HG03135 (cell line): Measurements from ENCODE around the gene PHYHIPL.

Experiments used
- ATAC-seq: cut with Tn5 transposase; IDR thresholded peaks from one replicate; pipeline ENCODE4 v1.9.1; 2021; ENCODE audit warnings: mild to moderate bottlenecking, moderate library complexity; ENCODE audit not compliant: unreplicated experiment

PHYHIPL gene

DNA sequence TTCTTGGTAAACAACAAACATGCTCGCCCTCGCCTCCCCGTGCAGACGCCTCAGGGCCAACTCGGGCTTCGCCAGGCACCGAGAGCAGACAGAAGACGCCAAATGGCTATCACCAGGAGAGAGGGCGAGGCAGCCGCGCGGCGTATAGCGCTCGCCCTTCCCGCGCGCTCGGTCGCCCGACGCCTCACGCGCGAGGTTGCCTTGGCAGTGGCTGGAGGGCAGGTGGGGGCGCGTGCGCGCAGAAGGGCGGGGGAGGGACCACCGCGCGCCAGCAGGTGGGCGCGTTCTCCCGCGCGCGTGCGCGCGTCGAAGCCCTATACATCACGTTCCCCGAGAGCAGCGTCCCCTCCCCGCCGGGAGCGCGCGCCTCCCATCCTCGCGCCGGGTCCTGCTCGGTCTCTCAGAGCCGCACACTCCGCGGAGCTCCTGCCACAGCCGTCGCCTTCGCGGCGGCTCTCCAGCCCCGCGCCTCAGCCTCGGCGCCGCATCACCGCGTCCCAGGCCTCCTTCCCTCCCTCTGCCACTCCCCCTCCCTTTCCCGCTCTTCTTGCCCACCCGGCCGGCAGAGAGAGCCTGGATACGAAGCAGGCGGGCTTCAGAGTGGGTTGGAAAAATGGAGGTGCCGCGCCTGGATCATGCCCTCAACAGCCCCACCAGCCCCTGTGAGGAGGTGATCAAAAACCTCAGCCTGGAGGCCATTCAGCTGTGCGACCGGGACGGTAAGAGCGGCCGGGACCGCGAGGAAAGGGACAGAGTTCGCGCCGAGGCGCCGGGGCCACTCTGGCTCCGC lies at the start of gene PHYHIPL:
PHYHIPL (plus strand) TSS at position 403 of the 790 bp plus-strand sequence; CDS start at position 614, 211 bp downstream.
- ATAC-seq = no peak

DNA sequence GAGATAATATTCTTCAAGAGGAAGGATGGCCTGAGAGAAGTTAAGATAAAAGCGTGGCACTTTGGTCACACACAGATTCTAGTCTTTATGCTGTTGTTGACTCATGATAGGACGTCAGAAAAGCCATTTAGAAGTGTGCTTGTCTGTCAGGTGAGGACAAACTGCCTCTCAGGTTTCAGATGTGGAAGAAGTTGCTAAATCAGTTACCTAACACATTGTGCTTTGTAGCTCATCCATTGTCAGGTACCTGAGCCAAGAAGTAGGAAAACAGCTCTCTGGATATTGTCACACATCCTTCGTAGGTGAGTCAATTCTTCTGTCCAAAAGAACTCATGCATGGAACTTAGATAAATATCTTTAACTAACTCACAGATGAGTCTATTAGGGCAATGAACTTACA lies 49.5 kb upstream of the PHYHIPL start:
- ATAC-seq = no peak

DNA sequence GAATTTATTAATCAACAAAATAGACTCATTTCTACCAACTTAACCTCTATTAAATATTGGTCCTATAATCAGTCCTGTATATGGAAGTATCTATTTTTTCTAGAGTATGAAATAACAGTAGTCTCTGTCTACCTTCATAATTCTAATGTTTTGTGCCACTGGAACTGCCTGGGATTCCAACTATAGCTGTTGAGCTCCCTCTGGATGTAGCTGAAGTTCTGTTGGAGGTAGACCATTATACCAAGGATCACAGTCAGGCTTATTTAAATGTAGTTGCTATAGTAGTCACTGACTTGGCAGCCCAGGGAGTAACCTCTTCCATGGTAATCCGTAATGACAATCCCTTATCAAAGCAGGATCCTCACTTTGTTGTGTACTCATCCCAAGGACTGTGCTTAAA lies 48.5 kb upstream of the PHYHIPL start:
- ATAC-seq = no peak

DNA sequence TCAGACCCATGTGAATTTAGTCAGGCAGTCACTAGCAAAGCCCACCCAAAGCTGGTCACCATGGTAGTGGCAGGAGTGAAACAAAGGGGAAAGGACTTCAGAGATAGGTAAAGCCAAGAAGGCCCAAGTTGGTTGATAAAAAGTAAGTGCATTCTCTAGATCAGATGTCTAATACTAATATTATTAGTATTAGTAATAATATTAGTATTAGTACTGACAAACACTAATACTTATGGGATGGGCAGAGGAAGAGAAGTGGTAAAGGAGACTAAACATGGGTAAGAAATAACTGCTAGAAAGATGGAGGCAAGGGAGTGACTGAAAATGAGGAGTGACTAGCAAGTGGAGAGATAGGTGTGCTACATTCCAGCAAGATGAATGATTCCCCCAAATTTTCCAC lies 46.6 kb upstream of the PHYHIPL start:
- ATAC-seq = no peak

DNA sequence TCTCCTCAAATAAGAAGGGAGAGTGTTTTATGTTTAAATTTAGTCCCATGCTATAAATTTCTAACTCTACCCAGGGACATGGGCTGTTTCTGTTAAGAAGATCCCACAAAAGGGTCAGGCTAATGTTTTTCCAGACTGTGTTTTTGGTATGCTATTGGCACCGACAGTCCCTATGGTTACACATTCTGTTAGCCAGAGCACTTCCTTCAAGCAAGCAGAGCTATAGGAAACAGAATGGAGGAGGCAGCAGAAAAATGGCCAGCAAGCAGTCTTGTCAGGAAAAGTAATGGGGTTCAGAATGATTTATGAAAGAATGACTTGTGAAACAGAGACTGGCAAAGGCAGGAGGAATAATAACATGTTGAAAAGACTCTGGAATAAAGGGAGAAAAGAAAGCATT lies 44.8 kb upstream of the PHYHIPL start:
- ATAC-seq = no peak

DNA sequence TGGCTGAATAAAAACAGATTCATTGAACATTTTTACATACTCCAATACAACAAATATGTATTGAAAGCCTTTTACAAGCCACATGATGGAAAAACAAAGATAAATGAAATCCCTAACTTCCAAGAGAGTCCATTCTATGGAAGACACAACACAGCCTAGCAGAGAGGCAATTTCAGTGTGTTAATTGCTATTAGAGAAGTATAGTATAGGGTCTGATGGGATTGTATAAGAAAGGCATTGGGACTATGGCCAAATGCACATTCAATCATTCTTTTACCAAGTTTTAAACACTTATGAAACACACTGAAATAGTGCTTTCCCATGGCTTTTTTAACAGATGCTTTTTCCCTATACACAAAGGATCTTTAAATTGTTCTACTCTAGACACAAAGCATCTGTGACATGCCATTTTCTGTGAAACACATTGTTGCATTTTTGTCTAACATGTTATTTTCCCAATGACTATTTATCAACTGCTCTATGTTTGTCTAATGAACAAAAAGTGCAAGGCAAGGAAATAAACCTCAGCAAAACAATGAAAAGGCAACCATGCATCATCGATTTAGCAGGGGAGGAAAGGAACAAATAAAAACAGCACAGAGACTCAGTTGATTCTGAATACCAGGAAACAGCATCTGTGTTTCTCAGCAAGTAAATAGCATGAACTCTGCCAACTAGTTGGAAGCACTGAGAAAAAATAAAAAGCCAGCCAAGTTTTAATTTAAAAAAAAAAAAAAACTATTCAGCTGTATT lies 42.4 kb upstream of the PHYHIPL start:
- no peak for ATAC-seq

DNA sequence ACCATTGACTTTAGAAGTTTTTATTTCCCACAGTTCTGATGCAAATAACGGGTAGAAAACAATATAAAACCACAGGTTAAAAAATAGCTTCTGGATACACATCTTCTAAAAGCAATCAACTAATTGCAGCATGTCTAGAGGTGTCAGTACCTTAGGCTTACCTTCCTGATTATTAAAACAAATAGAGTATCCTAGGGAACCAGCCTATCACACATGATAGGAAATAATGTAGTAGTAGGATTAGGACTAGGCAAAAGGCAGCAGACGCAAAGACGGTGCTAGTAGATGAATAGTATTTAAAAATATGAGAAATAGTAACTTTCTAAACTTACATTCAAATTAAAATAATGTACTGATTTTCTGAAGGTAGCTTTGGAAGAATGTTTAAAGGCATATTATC lies 41.7 kb upstream of the PHYHIPL start:
- ATAC-seq = no peak

DNA sequence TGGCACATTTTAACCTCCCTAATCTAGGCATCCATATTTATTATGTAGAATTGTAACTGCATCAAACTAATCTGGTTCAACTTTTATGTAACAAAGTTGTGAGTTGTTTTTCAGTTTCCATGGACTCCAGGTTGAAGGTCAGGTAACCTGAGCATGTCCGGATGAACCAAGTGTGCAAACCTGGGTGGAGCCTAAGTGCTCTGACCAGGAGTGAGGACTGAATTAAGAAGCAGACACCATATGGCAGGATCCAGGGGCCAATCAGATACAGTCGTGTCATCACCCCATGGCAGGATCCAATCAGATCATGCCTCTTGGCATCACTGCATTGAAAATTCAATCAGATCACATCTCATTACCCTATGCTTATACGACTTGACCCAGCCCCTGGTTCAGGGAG lies 41.2 kb upstream of the PHYHIPL start:
- no peak for ATAC-seq

DNA sequence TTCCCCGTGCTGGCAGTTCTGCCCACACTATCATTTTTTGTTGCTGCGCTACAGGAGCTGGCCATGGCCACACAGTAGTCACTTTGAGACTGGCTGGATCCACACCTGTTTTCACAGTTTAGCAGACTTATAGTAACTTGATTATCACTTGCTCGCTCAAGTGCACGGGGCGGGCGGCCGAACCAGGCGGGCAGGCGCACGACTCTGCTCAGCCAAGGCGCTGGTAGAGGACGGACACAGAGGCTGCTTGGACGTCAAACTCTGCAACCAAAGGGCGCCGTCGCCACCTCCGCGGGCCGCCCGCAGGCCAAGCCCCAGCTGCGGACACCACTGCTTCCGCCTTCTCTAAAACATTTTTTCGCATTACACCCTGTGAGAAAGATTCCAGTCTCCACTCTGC lies 38.4 kb upstream of the PHYHIPL start:
- no peak for ATAC-seq

DNA sequence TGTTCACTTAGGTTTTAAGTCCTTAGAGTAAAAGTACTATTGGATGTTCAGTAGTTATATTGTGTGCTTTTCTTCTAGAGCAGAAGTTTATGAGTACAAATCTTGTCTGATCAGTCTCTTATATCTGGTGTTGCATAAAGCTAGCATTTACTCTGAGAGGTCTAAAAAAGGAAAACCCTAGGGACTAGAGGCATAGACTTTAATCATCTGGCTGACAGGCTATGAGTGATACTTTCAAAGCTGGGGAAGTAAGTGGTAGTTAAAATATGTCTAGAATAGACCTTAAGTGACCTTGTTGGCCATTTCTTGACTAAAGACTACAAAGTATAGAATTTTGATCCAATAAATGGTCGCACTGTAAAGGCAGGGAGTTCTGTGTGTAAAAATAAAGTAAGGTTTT lies 32.9 kb upstream of the PHYHIPL start:
- no peak for ATAC-seq

DNA sequence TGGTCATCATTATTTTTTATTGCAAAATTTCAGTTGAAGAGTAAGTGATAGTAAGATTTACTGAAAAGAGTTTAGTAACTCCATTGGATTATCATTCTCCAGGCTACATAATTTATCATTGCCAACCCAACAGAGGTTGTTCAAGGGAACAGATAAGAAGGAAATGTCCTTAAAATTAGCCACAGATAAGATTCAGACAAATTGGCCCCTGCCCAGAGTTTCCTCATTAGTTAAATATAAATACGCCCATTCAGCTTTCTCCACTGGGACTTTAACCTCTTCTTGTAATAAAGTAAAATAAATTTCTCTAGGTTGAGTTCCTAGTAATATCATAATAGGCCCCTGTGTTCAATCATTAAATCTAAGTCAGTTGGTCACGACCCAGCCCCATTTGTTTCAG lies 27.7 kb upstream of the PHYHIPL start:
- ATAC-seq = no peak

DNA sequence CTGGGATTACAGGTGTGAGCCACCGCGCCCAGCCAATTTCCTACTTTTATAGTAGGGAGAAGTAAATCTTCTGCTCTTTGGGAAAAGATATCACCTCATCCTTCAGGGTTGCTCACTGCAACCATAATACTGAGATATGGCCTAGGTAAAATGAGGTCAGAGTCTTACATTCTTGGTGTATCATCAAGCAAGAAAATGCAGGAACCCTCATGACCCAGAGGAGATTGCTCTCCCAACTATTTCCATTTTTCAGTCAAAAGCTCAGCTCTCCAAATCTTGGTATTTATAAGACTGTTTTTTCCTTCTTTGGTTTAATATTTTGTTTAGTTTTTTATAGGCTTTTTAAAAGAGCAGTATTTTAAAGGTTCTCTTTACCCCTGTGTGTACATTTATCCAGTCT lies 20.9 kb upstream of the PHYHIPL start:
- no peak for ATAC-seq

DNA sequence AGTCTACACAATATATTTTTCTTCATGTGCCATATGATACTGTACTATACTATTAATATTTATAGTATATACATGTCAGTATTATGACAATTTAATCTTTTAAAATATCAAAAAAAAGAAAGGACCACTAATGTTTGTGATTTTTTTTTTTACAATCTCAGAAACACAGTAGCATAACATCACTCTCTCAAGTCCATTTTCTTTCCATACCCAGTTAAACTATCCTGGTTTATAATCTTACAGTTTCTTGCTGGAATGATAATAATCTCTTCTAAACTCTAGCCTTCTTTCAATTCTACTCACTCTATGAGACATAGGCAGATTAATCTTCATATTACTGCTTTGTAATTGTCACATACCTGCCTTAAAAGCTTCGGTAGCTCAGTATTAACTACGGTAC lies 8.9 kb upstream of the PHYHIPL start:
- ATAC-seq = no peak

DNA sequence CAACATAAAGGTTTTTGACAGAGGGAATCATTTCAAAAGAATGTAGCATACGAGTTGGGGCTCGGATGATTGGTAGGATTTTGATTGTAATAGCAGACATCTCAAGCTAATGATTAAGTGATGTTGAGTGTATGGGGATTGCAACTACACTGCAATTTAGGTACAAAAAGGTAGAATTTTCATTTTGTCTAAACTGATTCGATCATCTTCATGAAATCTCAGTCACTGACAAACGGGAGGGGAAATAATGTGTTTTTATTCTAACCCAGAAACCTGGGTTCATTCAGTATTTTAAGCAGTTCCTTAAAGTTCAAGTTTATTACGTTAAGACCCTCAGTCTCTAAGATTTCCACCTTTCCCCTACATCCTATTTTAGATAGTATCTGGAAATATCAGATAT lies 3.9 kb upstream of the PHYHIPL start:
- no peak for ATAC-seq

DNA sequence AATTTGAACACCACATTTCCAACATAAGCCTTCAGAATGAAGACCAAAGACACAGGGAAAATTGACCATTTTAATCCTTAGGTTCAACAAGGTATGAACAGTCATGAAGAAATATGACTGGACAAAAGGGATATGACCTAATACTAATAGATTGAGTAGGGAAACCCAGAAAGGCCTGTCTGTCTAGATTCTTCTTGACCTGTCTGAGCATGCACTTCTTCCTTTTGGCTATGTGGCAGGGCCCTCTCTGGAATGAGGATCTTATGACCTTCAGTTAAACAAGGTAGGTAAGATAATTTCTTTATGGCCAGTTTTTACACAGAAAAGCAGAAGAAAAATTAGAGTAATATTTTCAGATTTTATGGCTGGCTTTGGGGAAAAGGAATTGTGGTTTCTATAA lies 3.0 kb upstream of the PHYHIPL start:
- ATAC-seq = no peak

DNA sequence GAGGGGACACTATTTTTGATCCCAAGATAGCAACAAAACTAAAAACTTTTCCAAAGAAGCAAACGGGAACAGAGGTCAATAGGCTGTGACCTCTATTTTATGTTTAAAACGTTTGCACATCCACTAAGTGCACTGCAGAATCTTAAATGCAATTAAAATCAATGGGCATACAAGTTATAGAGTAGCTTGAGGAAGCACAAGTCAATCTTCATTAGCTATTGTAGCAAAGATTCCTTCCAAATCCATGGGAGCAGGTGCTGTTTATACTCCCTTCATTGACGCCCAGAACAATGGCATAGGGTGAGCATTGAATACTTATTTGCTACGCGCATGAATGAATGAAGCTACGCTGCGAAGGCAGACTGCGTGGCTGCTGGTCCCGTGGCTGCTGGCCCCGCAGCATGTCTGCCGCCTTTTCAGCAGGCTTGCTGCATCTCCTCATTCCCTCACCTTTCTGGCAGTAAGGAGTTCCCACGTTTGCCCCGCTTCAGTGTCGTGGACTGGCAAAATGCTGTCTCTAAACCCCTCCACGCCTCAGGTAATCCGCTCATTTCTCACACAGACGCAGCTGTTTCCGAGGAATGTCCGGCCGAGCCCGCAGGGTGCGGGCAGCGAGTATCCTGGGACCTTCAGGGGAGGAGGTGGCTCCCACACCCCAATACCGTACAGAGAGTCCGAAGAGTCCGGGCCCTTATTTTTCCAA lies 754 bp upstream of the PHYHIPL start:
- no peak for ATAC-seq

DNA sequence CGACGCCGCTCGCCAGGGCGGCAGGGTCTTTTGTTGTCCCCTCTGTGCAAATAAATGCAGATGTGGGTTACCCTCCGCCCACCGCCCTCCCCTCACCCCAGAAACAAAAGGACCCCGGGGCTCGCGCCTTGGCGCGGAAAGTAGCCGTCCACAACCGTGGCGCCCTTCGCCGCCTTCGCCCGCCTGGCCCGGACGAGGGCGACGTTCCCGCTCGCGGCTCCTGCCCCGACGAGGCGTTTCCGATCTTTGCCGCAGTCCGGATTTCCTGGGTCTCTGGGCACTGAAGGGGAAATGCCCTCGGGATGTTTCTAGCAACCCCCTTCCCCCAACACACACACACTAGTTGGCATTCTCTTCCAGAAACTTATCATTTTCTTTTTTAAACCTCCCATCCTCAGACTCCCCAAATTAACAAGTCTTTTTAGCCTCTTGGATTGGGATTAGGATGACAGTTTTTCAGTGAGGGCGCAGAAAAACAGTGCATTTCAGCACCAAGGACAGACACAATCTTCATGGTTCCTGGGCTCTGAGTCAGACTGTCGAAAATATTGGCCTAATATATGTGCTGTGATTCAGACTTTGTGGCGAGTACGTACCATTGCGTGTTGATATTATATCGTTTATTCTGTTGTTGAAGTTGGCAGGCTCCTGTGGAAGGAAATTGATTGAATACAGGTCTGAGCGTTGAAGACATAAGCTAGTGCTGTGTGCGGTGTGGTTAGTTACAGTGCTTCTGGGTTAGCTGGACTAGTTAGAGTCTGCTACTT lies 771 bp downstream of the PHYHIPL start:
- no peak for ATAC-seq

DNA sequence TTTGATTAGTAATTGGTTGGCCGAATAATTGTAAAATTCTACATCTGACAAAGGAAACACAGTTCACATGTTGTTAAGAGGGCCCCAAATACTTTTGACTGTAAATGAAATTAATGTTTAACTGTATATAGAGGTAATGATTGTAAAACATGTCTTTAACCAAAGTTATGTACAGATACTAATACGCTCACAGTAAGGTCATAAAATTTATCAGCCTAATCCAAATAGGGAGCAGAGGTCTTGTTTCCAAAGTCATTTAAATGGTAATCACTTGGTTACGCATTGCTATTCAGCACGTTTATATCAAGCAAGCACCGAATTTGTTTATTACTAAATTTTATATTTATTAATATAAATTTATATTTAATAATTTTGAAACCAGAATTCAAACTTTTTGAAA lies 1.4 kb downstream of the PHYHIPL start:
- no peak for ATAC-seq

DNA sequence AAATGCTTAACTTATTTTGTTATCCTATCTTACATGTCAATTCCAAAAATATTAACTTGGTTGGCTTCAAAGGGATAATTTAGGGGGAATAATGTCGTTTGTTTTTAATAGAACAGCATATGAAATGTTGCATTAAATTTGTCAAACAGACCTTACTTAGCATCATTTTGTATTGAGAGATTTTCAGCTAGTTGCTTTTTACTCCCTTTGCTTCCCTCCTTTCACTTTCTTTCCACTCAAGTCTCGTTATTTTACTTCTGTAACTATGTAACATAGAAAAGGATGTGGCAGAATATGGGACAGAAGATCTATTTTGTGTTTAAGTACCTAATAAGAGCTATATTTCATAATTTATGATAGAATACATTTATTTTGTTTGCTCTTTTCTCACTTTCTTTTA lies 2.6 kb downstream of the PHYHIPL start:
- ATAC-seq = no peak

DNA sequence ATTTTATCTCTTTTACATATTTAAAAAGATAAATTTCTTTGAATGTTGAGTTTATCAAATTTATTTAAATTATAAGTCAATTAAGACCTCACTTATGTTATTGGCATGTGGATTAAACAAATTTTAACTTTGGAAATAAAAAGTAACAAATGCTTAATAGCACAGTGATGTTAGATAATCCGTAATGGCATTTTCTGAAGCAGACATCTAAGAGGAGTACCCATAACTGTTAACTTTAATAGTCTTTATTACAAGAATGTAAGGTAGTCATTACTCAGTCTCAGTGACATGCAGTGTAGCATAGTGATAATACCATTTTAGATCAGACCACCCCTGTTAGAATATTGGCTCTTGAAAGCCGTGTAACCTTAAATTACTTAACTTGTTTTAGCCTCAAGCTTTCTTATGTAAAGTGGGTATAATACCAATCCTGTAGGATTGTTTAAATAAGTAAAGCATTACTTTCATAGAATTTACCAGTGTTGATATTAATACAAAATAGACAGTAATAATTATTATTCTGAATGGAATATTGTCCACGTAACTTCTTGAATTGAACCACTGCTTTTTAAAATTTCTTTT lies 4.3 kb downstream of the PHYHIPL start:
- ATAC-seq = no peak

DNA sequence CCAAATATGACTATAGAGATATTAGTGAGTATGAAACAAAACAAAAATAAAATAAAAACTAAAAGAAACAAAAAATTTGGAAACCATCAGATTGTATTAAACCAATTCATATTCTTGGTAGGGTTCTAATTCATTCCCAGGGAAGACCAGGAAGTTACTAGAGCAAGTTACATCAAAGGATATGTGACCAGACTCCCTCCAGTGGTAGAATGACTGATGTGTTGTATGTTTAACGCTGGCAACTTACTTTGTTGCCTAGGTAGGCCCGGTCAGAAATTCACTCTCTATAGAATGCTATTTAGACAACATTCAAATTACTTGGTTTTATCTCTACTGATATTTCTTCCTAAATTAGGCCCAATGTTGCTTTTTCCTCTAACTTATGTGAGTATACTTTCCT lies 5.2 kb downstream of the PHYHIPL start:
- no peak for ATAC-seq
